ENCODE data around the gene MAPK8IP3. TPM values are rescaled to one million over a fixed set of nuclear protein-coding genes. Genes with fewer than 3 reads are reported as not detected.
"Not testable (repeated sequence)": the region's sequence is repeated elsewhere in the genome, so short reads cannot be mapped to it uniquely, and the experiment has no call there.

MAPK8IP3 gene
- polyA plus RNA-seq, 1 experiment = 22.5 TPM

DNA sequence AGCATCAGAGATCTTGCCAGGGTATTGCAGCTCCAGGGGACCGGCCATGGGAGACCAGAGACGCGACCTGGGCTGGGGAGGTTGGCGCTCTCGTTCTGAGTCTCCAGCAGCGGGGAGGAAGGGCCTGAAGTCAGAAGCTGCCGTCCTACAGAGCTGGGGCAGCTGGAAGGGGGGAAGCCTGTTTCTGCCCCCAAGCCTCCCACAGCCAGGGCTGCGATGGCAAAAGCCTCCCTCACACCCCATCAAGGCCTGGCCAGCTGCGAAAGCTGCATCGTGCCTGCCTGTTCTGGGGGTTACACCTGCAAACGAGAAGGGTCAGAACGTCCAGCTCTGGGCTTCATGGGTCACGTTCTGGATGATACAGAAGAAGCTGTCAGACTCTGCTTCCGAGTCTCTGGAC is 26.1 kb downstream of the MAPK8IP3 start:
- DNase-seq (ENCODE audit: low read depth) = no peak
- Histone ChIP-seq H3K36me3 (ENCODE audit: control insufficient read depth, insufficient read depth, low read length) (peaks cover 36% of the 10 kb centered on the region), H3K4me3 (ENCODE audit: low read depth, low read length) (no peak overlapping the region), H3K27me3 (ENCODE audit: control insufficient read depth, insufficient read depth, low read length) (no peaks in the 10 kb centered on the region)
- ChIA-PET POLR2A (no interaction called here), CTCF (no interaction called here)
- no peak for TF ChIP-seq CTCF (IDR thresholded peaks at IDR 0.05; ENCODE audit: insufficient read depth, low read depth, low read length)

- H3K27me3 ChIP-seq (ENCODE audit: control insufficient read depth, insufficient read depth, low read length); DNase-seq (ENCODE audit: low read depth); H3K4me3 ChIP-seq (ENCODE audit: low read depth, low read length); POLR2A ChIA-PET: not testable (repeated sequence)
- CTCF ChIA-PET = interaction anchor here (0.9 kb wide), 1 partner anchor 27 kb away, joined by 4 read pairs; the partner anchor contains the start of gene MAPK8IP3
- H3K36me3 ChIP-seq (ENCODE audit: control insufficient read depth, insufficient read depth, low read length) = peaks cover 35% of the 10 kb centered on the region
These were observed 26.6 kb downstream of the MAPK8IP3 start for GRCh38 chr16:1732551-1732987.

DNA sequence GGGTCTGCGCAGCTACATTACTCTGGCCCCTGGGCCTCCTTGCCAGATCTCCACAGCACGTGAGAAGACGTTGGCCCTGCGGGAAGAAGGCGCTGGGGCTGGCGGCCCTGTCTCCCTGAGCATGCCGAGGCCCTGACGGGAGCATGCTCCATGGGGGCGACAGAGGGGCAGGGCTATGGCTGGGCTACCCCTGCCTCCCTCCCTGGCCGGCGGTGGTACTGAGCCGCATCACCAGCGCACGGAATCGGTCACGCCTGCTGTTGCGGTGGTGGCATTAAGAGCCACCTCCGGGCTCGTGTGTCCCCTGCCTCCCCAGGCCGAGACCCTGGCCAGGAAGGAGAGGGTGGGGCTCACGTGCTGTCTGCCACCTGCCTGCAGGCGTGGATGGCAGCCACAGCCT is 28.1 kb downstream of the MAPK8IP3 start:
- no peaks in the 10 kb centered on the region for H3K27me3 ChIP-seq (ENCODE audit: control insufficient read depth, insufficient read depth, low read length)
- TF ChIP-seq CTCF (IDR thresholded peaks at IDR 0.05; ENCODE audit: insufficient read depth, low read depth, low read length) = no peak
- ChIA-PET CTCF (no interaction called here), POLR2A (no interaction called here)
- H3K4me3 ChIP-seq (ENCODE audit: low read depth, low read length) = no peak overlapping the region
- no peak for DNase-seq (ENCODE audit: low read depth)
- H3K36me3 ChIP-seq (ENCODE audit: control insufficient read depth, insufficient read depth, low read length) = peaks cover 31% of the 10 kb centered on the region

DNA sequence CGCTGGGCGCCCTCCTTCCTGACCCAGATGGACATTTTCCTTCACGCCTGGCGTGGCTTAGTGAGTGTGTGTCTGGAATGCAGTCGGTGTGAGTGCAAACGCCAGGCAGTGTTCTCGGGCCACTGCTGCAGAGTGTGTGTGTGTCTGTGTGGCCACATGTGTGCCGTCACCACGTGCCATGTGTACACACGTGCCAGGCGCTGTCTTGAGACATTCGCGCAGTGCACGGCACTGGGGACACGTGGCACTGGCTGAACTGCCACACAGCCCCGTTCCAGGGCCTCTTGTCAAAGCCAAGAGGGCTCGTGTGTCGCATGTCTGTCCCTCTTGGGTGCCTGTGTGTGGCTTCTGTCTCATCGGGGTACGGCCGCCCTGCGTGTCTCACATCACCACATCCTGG is 28.8 kb downstream of the MAPK8IP3 start:
- TF ChIP-seq CTCF (IDR thresholded peaks at IDR 0.05; ENCODE audit: insufficient read depth, low read depth, low read length) = no peak
- DNase-seq (ENCODE audit: low read depth) = no peak
- H3K4me3 ChIP-seq (ENCODE audit: low read depth, low read length) = no peak overlapping the region
- POLR2A ChIA-PET = no interaction called here
- CTCF ChIA-PET = no interaction called here
- H3K36me3 ChIP-seq (ENCODE audit: control insufficient read depth, insufficient read depth, low read length) = peaks cover 26% of the 10 kb centered on the region
- no peaks in the 10 kb centered on the region for H3K27me3 ChIP-seq (ENCODE audit: control insufficient read depth, insufficient read depth, low read length)

DNA sequence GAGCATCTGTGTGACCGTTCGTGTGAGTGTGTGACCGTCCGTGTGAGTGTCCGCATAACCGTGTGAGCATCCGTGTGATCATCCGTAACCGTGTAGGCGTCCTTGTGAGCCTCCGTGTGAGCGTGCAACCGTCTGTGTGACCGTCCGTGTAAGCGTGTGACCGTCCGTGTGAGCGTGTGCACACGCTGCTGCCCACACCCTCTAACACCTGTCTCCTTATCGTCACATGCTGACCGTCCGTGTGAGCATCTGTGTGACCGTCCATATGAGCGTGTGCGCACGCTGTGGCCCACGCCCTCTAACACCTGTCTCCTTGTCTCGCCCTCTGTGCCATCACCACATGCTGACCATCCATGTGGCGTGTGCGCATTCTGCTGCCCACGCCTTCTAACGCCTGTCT is 34.2 kb downstream of the MAPK8IP3 start:
- ChIA-PET CTCF (no interaction called here), POLR2A (no interaction called here)
- no peak for TF ChIP-seq CTCF (IDR thresholded peaks at IDR 0.05; ENCODE audit: insufficient read depth, low read depth, low read length)
- no peak overlapping the region for H3K4me3 ChIP-seq (ENCODE audit: low read depth, low read length)
- H3K27me3 ChIP-seq (ENCODE audit: control insufficient read depth, insufficient read depth, low read length) = no peaks in the 10 kb centered on the region
- H3K36me3 ChIP-seq (ENCODE audit: control insufficient read depth, insufficient read depth, low read length) = peaks cover 17% of the 10 kb centered on the region
- no peak for DNase-seq (ENCODE audit: low read depth)

DNA sequence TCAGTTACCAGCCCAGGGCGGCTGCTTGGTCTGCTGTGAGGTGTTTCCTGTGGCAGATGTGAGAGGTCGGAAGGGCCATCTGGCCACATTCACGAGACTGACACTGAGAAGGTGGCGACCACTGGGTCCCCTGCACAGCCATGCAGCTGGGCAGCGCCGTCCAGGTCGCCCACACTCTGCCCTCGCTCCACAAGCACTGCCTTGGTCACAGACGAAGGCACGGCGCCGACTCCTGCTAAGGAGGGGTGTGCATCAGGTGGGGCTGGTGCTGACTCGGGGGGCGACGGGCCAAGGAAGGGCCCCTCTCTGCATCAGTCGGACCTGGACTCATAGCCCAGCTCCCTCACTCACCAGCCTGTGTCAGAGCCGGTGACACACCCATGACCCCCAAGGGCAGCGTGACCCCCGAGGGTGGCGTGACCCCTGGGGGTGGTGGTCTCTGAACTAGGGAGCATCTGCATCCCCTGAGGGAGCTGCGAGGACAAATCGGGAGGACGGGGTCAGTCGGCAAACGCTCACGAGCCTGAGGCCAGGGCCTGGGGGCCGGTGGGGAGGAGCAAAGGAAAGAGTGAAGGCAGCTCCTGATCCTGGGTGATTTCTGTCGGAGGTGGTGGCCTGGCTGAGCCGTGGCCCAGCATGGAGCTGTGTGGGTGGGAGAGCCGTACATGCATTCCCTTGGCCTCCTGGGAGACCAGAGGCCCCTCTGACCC is 34.9 kb downstream of the MAPK8IP3 start:
- peaks cover 17% of the 10 kb centered on the region for H3K36me3 ChIP-seq (ENCODE audit: control insufficient read depth, insufficient read depth, low read length)
- no peak for DNase-seq (ENCODE audit: low read depth)
- CTCF ChIA-PET = interaction anchor here (1.1 kb wide), 1 partner anchor 18 kb away, joined by 3 read pairs; no protein-coding TSS in a partner anchor

More for the DNA sequence above, 34.9 kb downstream of the MAPK8IP3 start:
- H3K27me3 ChIP-seq (ENCODE audit: control insufficient read depth, insufficient read depth, low read length) = no peaks in the 10 kb centered on the region
- no peak overlapping the region for H3K4me3 ChIP-seq (ENCODE audit: low read depth, low read length)
- no peak for TF ChIP-seq CTCF (IDR thresholded peaks at IDR 0.05; ENCODE audit: insufficient read depth, low read depth, low read length)
- POLR2A ChIA-PET = no interaction called here
